ENCODE measurements around the gene PNISR. TPM values are rescaled to one million over a fixed set of nuclear protein-coding genes. Genes with fewer than 3 reads are reported as not detected.

Gene PNISR
- total and polyA plus RNA-seq, 2 of the 13 experiments (the other 11 are each of a cell fraction or from before 2014, with no cell fraction given) = 43.0 to 48.0 TPM

DNA sequence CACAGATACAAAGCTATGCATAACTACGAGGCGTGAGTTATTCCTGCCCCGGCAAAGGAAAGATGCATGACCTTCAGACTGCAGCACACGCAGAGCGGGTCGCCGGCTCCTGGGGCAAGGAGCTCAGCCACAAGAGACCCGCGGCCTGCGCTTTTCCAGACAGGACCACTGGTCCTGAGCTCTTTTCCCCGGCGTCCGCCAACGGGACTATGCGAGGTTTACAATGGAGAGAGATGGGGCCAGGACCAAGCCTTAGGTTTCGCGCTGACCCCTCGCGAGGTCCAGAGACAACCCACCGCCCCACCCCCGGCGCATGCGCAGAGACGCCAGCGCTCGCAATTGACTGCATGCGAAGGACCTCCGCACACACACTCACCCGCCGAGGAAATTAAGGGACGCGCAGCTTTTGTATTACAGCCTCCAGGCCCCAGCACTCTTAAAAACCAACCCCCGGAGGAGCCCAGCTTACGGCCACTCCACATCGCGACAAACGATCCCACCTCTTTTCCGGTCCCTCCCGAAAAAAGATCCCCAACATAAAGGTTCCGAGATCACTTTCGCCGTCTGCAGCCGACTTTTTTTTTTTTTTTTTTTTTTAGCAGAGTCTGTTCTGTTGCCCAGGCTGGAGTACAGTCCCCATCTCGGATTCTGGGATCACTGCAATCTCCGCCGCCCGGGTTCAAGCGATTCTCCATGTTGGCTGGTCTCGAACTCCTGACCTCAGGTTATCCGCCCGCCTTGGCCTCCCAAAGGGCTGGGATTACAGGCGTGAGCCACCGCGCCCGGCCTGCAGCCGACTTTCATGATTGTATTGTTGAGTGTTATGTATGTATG is 31.2 kb downstream of the PNISR start, which contains the start of gene COQ3 (continued):
- TF ChIP-seq, protein P1, sequence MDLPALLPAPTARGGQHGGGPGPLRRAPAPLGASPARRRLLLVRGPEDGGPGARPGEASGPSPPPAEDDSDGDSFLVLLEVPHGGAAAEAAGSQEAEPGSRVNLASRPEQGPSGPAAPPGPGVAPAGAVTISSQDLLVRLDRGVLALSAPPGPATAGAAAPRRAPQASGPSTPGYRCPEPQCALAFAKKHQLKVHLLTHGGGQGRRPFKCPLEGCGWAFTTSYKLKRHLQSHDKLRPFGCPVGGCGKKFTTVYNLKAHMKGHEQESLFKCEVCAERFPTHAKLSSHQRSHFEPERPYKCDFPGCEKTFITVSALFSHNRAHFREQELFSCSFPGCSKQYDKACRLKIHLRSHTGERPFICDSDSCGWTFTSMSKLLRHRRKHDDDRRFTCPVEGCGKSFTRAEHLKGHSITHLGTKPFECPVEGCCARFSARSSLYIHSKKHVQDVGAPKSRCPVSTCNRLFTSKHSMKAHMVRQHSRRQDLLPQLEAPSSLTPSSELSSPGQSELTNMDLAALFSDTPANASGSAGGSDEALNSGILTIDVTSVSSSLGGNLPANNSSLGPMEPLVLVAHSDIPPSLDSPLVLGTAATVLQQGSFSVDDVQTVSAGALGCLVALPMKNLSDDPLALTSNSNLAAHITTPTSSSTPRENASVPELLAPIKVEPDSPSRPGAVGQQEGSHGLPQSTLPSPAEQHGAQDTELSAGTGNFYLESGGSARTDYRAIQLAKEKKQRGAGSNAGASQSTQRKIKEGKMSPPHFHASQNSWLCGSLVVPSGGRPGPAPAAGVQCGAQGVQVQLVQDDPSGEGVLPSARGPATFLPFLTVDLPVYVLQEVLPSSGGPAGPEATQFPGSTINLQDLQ (CRISPR knock-in tag; IDR thresholded peaks at IDR 0.05) = no peak
- no peak for TF ChIP-seq ZSCAN22 (CRISPR knock-in tag; IDR thresholded peaks at IDR 0.05)
- TF ChIP-seq MATR3 (CRISPR knock-in tag; IDR thresholded peaks at IDR 0.05) = no peak
- TF ChIP-seq, protein P2, sequence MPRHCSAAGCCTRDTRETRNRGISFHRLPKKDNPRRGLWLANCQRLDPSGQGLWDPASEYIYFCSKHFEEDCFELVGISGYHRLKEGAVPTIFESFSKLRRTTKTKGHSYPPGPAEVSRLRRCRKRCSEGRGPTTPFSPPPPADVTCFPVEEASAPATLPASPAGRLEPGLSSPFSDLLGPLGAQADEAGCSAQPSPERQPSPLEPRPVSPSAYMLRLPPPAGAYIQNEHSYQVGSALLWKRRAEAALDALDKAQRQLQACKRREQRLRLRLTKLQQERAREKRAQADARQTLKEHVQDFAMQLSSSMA (CRISPR knock-in tag; IDR thresholded peaks at IDR 0.05) = 0 out of 2 replicates have a peak, but pooled peaks have one; percentile 46
- no peak for TF ChIP-seq TRIM24 (CRISPR knock-in tag; IDR thresholded peaks at IDR 0.05)
- peak; percentile 46 for TF ChIP-seq YY1 (IDR thresholded peaks at IDR 0.05; ENCODE audit: insufficient read depth, insufficient replicate concordance, low read depth, low read length)
- TF ChIP-seq CBX1 (IDR thresholded peaks at IDR 0.05; ENCODE audit: low read depth) = no peak
- TF ChIP-seq, protein P3, sequence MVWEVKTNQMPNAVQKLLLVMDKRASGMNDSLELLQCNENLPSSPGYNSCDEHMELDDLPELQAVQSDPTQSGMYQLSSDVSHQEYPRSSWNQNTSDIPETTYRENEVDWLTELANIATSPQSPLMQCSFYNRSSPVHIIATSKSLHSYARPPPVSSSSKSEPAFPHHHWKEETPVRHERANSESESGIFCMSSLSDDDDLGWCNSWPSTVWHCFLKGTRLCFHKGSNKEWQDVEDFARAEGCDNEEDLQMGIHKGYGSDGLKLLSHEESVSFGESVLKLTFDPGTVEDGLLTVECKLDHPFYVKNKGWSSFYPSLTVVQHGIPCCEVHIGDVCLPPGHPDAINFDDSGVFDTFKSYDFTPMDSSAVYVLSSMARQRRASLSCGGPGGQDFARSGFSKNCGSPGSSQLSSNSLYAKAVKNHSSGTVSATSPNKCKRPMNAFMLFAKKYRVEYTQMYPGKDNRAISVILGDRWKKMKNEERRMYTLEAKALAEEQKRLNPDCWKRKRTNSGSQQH (CRISPR knock-in tag; IDR thresholded peaks at IDR 0.05; ENCODE audit: low read depth) = no peak; the same call in 1 of the 2 replicates
- no peak for TF ChIP-seq KAT2B (IDR thresholded peaks at IDR 0.05; ENCODE audit: borderline replicate concordance, low read depth, low read length)
- peak; percentile 91 to 96 for TF ChIP-seq POLR2A (IDR thresholded peaks at IDR 0.05; ENCODE audit: insufficient read depth in 1 of 2, low read depth in 2 of 2, low read length in 2 of 2)
- TF ChIP-seq RBFOX2 (IDR thresholded peaks at IDR 0.05; ENCODE audit: low read depth, low read length) = peak; percentile 72
- TF ChIP-seq HES4 (CRISPR knock-in tag; IDR thresholded peaks at IDR 0.05; ENCODE audit: borderline replicate concordance) = peak; percentile 63; the same call in 1 of the 2 replicates
- TF ChIP-seq EZH2 (conservative IDR thresholded peaks at IDR 0.05; ENCODE audit: low read depth, low read length) = no peak
- TF ChIP-seq, protein P4, sequence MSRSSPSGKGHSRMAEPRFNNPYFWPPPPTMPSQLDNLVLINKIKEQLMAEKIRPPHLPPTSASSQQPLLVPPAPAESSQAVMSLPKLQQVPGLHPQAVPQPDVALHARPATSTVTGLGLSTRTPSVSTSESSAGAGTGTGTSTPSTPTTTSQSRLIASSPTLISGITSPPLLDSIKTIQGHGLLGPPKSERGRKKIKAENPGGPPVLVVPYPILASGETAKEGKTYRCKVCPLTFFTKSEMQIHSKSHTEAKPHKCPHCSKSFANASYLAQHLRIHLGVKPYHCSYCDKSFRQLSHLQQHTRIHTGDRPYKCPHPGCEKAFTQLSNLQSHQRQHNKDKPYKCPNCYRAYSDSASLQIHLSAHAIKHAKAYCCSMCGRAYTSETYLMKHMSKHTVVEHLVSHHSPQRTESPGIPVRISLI (CRISPR knock-in tag; IDR thresholded peaks at IDR 0.05; ENCODE audit: borderline replicate concordance) = peak; percentile 86
- TF ChIP-seq, protein P5, sequence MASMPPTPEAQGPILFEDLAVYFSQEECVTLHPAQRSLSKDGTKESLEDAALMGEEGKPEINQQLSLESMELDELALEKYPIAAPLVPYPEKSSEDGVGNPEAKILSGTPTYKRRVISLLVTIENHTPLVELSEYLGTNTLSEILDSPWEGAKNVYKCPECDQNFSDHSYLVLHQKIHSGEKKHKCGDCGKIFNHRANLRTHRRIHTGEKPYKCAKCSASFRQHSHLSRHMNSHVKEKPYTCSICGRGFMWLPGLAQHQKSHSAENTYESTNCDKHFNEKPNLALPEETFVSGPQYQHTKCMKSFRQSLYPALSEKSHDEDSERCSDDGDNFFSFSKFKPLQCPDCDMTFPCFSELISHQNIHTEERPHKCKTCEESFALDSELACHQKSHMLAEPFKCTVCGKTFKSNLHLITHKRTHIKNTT (CRISPR knock-in tag; IDR thresholded peaks at IDR 0.05) = no peak
- no peak for TF ChIP-seq ELF3 (CRISPR knock-in tag; IDR thresholded peaks at IDR 0.05)
- no peak for TF ChIP-seq ZNF333 (CRISPR knock-in tag; IDR thresholded peaks at IDR 0.05; ENCODE audit: borderline replicate concordance)
- TF ChIP-seq ZNF7 (CRISPR knock-in tag; IDR thresholded peaks at IDR 0.05) = no peak
- TF ChIP-seq HIVEP1 (CRISPR knock-in tag; IDR thresholded peaks at IDR 0.05) = no peak
- no peak for TF ChIP-seq ZNF44 (CRISPR knock-in tag; IDR thresholded peaks at IDR 0.05)

All from HepG2 (cell line).